ENCODE data around the gene KIAA1328. TPM values are rescaled to one million over a fixed set of nuclear protein-coding genes. Genes with fewer than 3 reads are reported as not detected.

KIAA1328 gene
- total RNA-seq, 1 donor from 2014 or later, result 11.6 TPM

DNA sequence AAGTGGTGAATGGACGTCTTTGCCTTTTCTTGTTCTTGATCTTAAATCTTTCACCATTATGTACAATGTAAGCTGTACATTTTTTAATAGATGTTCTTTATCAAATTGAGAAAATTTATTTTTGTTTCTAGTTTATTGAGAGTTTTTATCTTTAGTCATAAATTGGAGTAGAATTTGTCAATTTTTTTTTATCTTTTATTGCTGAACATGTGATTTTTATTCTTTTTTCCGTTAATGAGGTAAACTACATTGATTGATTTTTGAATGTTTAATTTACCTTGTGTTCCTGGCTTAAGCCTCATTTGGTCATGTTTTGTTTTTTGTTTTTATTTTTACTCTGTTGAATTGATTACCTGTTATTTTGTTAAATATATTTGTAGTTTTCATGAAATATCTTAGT is 19.7 kb downstream of the KIAA1328 start:
- peaks cover 25% of the 10 kb centered on the region for H3K36me3 Mint-ChIP-seq
- H3K4me1 Mint-ChIP-seq (ENCODE audit: unreplicated experiment), result no peaks in the 10 kb centered on the region
- H3K9me3 Mint-ChIP-seq, result peaks cover 4% of the 10 kb centered on the region
- DNase-seq (ENCODE audit: extremely low spot score, unreplicated experiment), result no peak
- H3K4me3 Mint-ChIP-seq, result no peak overlapping the region
- TF ChIP-seq, protein P1, sequence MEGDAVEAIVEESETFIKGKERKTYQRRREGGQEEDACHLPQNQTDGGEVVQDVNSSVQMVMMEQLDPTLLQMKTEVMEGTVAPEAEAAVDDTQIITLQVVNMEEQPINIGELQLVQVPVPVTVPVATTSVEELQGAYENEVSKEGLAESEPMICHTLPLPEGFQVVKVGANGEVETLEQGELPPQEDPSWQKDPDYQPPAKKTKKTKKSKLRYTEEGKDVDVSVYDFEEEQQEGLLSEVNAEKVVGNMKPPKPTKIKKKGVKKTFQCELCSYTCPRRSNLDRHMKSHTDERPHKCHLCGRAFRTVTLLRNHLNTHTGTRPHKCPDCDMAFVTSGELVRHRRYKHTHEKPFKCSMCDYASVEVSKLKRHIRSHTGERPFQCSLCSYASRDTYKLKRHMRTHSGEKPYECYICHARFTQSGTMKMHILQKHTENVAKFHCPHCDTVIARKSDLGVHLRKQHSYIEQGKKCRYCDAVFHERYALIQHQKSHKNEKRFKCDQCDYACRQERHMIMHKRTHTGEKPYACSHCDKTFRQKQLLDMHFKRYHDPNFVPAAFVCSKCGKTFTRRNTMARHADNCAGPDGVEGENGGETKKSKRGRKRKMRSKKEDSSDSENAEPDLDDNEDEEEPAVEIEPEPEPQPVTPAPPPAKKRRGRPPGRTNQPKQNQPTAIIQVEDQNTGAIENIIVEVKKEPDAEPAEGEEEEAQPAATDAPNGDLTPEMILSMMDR (conservative IDR thresholded peaks at IDR 0.05), result no peak
- no peaks in the 10 kb centered on the region for H3K27me3 Mint-ChIP-seq
- H3K27ac Mint-ChIP-seq, result no peak overlapping the region

DNA sequence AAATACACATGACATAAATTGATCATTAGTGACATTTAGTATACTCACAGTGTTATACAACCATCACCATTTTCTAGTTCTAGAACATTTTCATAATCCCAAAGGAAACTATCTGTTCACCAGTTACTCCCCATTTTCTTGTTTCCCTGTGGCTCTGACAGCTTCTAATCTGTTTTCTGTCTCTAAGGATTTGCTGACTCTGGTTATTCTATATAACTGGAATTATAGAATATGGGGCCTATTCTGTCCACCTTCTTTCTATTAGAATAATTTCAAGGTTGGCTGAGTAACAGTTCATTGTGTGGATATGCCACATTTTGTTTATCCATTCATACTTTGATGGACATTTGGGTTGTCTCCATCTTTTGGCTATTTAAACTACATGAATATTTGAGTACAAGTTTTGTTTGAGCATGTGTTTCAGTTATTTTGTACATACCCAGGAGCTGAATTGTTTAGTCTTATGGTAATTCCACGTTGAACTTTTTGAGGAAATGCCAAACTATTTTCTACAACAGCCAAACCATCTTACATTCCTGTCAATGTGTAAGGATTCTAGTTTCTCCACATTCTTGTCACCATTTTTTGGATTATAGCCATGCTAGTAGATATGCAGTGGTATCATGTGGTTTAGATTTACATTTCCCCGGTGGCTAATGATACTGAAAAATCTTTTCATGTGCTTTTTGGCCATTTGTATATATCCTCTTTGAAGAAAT is 20.5 kb downstream of the KIAA1328 start:
- TF ChIP-seq, protein P1 (conservative IDR thresholded peaks at IDR 0.05), result no peak
- DNase-seq (ENCODE audit: extremely low spot score, unreplicated experiment), result no peak
- H3K9me3 Mint-ChIP-seq, result peaks cover 4% of the 10 kb centered on the region
- no peaks in the 10 kb centered on the region for H3K27me3 Mint-ChIP-seq
- H3K4me1 Mint-ChIP-seq (ENCODE audit: unreplicated experiment), result no peaks in the 10 kb centered on the region
- no peak overlapping the region for H3K4me3 Mint-ChIP-seq
- H3K36me3 Mint-ChIP-seq, result peaks cover 29% of the 10 kb centered on the region
- H3K27ac Mint-ChIP-seq, result peak overlapping the region; percentile 35

DNA sequence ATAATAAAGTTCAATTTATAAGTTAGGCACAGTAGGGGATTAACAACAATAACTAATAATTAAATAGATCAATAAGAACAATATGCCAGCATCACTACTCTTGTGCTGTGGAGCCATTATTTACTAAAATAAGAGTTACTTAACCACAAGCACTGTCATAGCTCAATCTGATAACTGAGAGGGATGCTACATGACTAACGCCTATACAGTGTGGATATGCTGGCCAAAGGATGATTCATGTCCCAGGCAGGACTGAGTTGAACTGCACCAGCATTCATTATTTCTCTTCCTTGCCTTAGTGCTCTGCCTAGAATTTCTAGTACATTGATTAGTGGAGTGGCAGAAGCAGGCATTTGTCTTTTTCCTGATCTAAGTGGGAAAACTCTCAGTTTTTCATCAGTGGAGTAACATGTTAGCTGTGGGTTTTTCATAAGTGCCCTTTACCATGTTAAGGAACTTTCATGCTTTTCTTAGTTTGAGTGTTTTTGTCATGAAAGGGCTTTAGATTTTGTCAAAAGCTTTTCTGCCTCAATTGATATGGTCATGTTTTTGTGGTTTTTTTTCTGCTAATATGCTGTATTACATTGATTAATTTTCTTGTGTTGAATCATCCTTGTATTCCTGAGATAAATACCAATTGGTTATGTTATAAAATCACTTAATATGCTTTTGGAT is 21.7 kb downstream of the KIAA1328 start:
- Mint-ChIP-seq H3K27me3 (no peaks in the 10 kb centered on the region), H3K36me3 (peaks cover 26% of the 10 kb centered on the region), H3K4me3 (no peak overlapping the region), H3K9me3 (peaks cover 4% of the 10 kb centered on the region), H3K27ac (no peak overlapping the region), H3K4me1 (ENCODE audit: unreplicated experiment) (no peaks in the 10 kb centered on the region)
- DNase-seq (ENCODE audit: extremely low spot score, unreplicated experiment), result no peak
- TF ChIP-seq, protein P1 (conservative IDR thresholded peaks at IDR 0.05), result no peak

DNA sequence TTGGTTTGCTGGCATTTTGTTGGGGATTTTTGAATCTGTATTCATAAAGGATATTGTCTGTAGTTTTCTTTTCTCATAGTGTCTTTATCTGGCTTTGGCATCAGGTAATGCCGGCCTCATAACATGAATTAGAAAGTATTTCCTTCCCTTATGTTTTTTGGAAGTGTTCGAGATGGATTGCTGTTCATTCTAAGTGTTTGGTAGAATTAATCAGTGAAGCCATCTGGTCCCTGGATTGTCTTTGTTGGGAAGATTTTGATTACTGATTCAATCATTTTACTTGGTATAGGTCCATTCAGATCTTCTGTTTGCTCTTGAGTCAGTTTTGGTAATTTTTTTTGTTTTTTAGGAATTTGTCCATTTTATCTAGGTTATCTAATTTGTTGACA is 22.3 kb downstream of the KIAA1328 start:
- TF ChIP-seq, protein P1 (conservative IDR thresholded peaks at IDR 0.05), result no peak
- H3K4me3 Mint-ChIP-seq, result no peak overlapping the region
- no peak overlapping the region for H3K27ac Mint-ChIP-seq
- no peaks in the 10 kb centered on the region for H3K27me3 Mint-ChIP-seq
- H3K36me3 Mint-ChIP-seq, result peaks cover 29% of the 10 kb centered on the region
- H3K9me3 Mint-ChIP-seq, result peaks cover 4% of the 10 kb centered on the region
- H3K4me1 Mint-ChIP-seq (ENCODE audit: unreplicated experiment), result no peaks in the 10 kb centered on the region
- DNase-seq (ENCODE audit: extremely low spot score, unreplicated experiment), result no peak

DNA sequence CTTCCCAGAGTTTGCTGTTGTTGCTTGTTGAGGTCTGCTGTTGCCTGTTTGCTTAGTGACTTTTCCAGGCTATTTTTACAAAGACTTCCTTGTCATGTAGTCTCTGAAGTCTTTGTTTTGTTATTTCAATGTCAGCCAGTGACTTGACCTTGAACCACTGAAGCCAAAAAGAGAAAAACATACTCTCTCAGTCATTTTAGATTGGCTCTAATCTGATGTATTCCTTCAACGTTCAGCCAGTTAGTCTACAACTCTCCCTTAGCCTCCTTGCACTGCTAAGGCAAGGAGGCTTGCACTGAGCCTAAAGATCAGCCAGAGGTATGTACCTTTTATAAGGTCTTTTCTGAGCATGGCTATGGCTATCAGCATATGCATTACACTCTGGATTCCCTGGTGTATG is 27.9 kb downstream of the KIAA1328 start:
- no peaks in the 10 kb centered on the region for H3K4me1 Mint-ChIP-seq (ENCODE audit: unreplicated experiment)
- no peak for DNase-seq (ENCODE audit: extremely low spot score, unreplicated experiment)
- H3K4me3 Mint-ChIP-seq, result no peak overlapping the region
- no peaks in the 10 kb centered on the region for H3K27me3 Mint-ChIP-seq
- peaks cover 20% of the 10 kb centered on the region for H3K36me3 Mint-ChIP-seq
- H3K27ac Mint-ChIP-seq, result no peak overlapping the region
- TF ChIP-seq, protein P1 (conservative IDR thresholded peaks at IDR 0.05), result no peak
- peaks cover 4% of the 10 kb centered on the region for H3K9me3 Mint-ChIP-seq
